8988T (cell line): Measurements from ENCODE around the gene ANAPC2.

Experiments
- DNase-seq: peaks from one replicate; pipeline ENCODE4 v3.0.0; 2011

The ANAPC2 gene

GRCh38 chr9:137160716-137161557, 27.4 kb downstream of the ANAPC2 start:
- DNase-seq, result no peak

GRCh38 chr9:137160054-137160425, 28.3 kb downstream of the ANAPC2 start:
- no peak for DNase-seq

GRCh38 chr9:137159105-137160053, 29.0 kb downstream of the ANAPC2 start:
- no peak for DNase-seq

GRCh38 chr9:137158625-137159024, 29.7 kb downstream of the ANAPC2 start:
- DNase-seq, result no peak

- DNase-seq, result no peak
Observed at GRCh38 chr9:137157618-137158415, 30.5 kb downstream of the ANAPC2 start.

GRCh38 chr9:137156567-137157375, 31.6 kb downstream of the ANAPC2 start:
- peak; percentile 67 for DNase-seq

GRCh38 chr9:137152844-137153405, 35.4 kb downstream of the ANAPC2 start:
- no peak for DNase-seq

GRCh38 chr9:137150617-137151457, 37.5 kb downstream of the ANAPC2 start:
- DNase-seq, result peak; percentile 70

GRCh38 chr9:137149942-137150616, 38.3 kb downstream of the ANAPC2 start:
- no peak for DNase-seq

GRCh38 chr9:137149363-137149762, 39.0 kb downstream of the ANAPC2 start:
- no peak for DNase-seq

GRCh38 chr9:137148661-137149060, 39.7 kb downstream of the ANAPC2 start:
- DNase-seq, result no peak

GRCh38 chr9:137148242-137148641, 40.1 kb downstream of the ANAPC2 start:
- DNase-seq, result no peak

- no peak for DNase-seq
Observed at GRCh38 chr9:137147793-137148160, 40.6 kb downstream of the ANAPC2 start.

GRCh38 chr9:137147091-137147792, 41.1 kb downstream of the ANAPC2 start:
- no peak for DNase-seq

GRCh38 chr9:137146527-137146918, 41.8 kb downstream of the ANAPC2 start:
- no peak for DNase-seq

GRCh38 chr9:137145731-137146526, 42.4 kb downstream of the ANAPC2 start:
- no peak for DNase-seq

GRCh38 chr9:137143459-137143858, 44.9 kb downstream of the ANAPC2 start:
- DNase-seq, result peak; percentile 10
